NB4 (cell line): ENCODE results near the gene ADSS1.

ENCODE experiments used
- DNase-seq: peaks from one replicate; pipeline ENCODE4 v3.0.0; 2010; ENCODE audit warnings: low read depth
- H3K4me3 ChIP-seq: one replicate; pipeline ENCODE4 v1.5.1; 2011; ENCODE audit warnings: mild to moderate bottlenecking, low read depth, low read length, moderate library complexity
- MAX ChIP-seq: IDR thresholded peaks from 2 replicates; pipeline ENCODE4 v1.6.1; 2011; ENCODE audit warnings: low read depth, low read length
- MYC ChIP-seq: IDR thresholded peaks from 2 replicates; pipeline ENCODE4 v1.6.1; 2011; ENCODE audit warnings: low read depth, low read length
- POLR2A ChIP-seq: IDR thresholded peaks from 2 replicates; pipeline ENCODE4 v1.6.1; 2011; ENCODE audit warnings: mild to moderate bottlenecking; ENCODE audit not compliant: insufficient read length; ENCODE audit errors: extremely low read depth
- TF ChIP-seq, protein P1 (sequence below): IDR thresholded peaks from one replicate; pipeline ENCODE4 v1.5.1; 2012; ENCODE audit warnings: low read depth, low read length

ADSS1 gene

GRCh38 chr14:104742586-104743455 lies 18.8 kb downstream of the ADSS1 start:
- TF ChIP-seq MYC (no peak), MAX (no peak), POLR2A (no peak)
- TF ChIP-seq, protein P1, sequence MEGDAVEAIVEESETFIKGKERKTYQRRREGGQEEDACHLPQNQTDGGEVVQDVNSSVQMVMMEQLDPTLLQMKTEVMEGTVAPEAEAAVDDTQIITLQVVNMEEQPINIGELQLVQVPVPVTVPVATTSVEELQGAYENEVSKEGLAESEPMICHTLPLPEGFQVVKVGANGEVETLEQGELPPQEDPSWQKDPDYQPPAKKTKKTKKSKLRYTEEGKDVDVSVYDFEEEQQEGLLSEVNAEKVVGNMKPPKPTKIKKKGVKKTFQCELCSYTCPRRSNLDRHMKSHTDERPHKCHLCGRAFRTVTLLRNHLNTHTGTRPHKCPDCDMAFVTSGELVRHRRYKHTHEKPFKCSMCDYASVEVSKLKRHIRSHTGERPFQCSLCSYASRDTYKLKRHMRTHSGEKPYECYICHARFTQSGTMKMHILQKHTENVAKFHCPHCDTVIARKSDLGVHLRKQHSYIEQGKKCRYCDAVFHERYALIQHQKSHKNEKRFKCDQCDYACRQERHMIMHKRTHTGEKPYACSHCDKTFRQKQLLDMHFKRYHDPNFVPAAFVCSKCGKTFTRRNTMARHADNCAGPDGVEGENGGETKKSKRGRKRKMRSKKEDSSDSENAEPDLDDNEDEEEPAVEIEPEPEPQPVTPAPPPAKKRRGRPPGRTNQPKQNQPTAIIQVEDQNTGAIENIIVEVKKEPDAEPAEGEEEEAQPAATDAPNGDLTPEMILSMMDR, result no peak
- no peak for DNase-seq
- H3K4me3 ChIP-seq, result no peak overlapping the region

GRCh38 chr14:104743461-104744380 lies 19.7 kb downstream of the ADSS1 start:
- no peak for DNase-seq

GRCh38 chr14:104744484-104744883 lies 20.5 kb downstream of the ADSS1 start:
- DNase-seq, result no peak
- TF ChIP-seq POLR2A (no peak), MAX (no peak), MYC (no peak)
- TF ChIP-seq, protein P1, result no peak
- H3K4me3 ChIP-seq, result no peak overlapping the region

More at GRCh38 chr14:104743461-104744380, 19.7 kb downstream of the ADSS1 start:
- TF ChIP-seq MYC (no peak), POLR2A (no peak), MAX (no peak)
- TF ChIP-seq, protein P1, result no peak
- no peak overlapping the region for H3K4me3 ChIP-seq

DNA sequence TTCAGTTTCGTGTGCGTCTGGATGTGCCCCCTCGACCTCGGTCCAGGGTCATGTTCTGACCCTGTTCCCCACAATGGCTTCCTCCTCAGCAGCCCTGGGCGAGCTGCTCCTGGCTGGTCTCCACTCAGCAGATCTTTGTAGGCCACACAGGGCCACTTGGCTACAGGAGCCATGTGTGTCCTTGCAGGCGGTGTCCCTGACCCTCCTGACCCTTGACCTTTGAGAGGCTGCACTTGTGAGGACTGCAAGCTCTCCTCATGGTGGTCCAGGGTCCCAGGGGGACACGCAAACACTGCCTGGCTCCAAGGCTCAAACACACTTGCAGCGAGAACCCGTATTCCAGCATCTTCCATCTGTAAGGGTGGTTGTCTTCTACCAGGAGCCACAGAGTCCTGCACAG lies 21.4 kb downstream of the ADSS1 start:
- TF ChIP-seq, protein P1, result no peak
- TF ChIP-seq POLR2A (no peak), MAX (no peak), MYC (no peak)
- H3K4me3 ChIP-seq, result no peak overlapping the region
- DNase-seq, result no peak

GRCh38 chr14:104746071-104746545 lies 22.1 kb downstream of the ADSS1 start:
- H3K4me3 ChIP-seq, result no peak overlapping the region
- TF ChIP-seq, protein P1, result no peak
- TF ChIP-seq MYC, result no peak
- TF ChIP-seq POLR2A, result no peak
- no peak for TF ChIP-seq MAX
- no peak for DNase-seq
